Nasal cavity respiratory epithelium epithelial cell of viscerocranial mucosa (primary cell): Measurements from ENCODE around the gene KRTAP13-1. TPM values are rescaled to one million over a fixed set of nuclear protein-coding genes. Genes with fewer than 3 reads are reported as not detected.

Source experiments
- total RNA-seq: library from RNA; depleted of rRNA; stranded (reverse); fragments of >200 nt; gene quantifications from 2 replicates; pipeline ENCODE4 v1.2.3, GENCODE V29; 2014

Gene KRTAP13-1, protein sequence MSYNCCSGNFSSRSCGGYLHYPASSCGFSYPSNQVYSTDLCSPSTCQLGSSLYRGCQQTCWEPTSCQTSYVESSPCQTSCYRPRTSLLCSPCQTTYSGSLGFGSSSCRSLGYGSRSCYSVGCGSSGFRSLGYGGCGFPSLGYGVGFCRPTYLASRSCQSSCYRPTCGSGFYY
- total RNA-seq, result not detected in 2 replicates

DNA sequence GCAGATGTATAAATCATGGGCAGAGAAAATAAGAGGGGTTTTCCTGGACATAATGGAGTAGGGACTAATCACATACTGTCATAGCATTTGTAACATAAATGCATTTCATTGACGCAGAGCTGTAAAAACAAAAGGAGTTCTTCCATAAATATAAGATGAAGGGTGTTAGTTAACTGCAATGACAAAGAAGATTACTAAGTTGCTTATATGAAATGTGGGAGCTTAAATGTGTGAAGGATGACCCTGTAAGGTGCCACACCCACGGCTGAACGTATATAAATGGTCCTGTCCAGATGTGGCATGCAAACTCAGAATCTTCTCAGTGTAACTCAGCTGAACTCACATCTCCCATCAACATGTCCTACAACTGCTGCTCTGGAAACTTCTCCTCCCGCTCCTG is at the start of gene KRTAP13-1:
Gene KRTAP13-1 (plus strand): TSS at position 301 of the 400 bp plus-strand sequence. CDS start 56 bp downstream, at position 357.

DNA sequence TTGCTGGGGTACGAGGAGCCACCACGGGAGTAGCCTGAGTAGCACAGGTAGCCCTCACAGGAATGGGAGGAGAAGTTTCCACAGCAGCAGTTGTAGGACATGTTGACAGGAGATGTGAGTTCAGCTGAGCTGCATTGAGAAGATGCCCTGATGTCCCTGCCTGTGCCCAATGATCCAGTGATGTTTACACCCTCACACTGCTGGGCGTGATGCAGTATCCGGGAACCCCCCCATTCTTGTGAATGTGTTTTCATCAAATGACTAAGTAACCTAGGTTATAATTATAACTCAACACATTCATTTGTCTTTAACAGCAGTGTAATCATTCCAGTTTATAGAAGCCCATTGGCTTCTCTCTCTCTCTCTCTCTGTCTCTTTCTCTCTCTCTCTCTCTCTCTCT is 47.3 kb upstream of the KRTAP13-1 start, which contains the start of gene KRTAP23-1:
Gene KRTAP23-1 (minus strand): TSS at position 101 of the 400 bp plus-strand sequence. CDS start 0 bp downstream, at position 101.

DNA sequence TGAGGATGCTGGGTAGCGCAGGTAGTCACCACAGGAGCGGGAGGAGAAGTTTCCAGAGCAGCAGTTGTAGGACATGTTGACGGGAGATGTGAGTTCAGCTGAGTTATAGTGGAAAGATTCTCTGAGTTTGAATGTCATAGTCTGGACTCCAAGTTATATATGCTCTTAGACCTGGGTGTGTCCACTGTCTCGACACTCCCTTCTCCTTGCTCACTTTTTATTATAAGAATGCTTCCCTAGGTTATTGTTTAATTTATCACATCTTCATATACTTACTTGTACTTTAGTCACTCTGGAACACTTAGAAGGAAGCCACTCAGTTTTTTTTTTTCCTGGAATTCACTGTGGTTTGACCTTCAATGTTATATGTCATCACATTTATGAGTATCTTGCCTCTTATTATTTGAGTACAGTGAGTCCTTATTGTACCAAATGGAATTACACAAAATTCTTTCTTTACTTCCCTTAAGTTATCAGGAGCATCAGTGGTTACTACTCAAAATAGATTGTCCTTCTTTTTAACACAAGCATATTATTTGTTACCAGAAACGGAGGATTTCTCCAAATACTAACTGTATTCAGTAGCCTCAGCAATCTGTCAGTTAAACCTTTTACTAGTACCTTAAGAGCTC is 23.6 kb upstream of the KRTAP13-1 start, which contains the start of gene KRTAP13-2:
Gene KRTAP13-2 (minus strand): TSS at position 133 of the 632 bp plus-strand sequence. CDS start 58 bp downstream, at position 75.

DNA sequence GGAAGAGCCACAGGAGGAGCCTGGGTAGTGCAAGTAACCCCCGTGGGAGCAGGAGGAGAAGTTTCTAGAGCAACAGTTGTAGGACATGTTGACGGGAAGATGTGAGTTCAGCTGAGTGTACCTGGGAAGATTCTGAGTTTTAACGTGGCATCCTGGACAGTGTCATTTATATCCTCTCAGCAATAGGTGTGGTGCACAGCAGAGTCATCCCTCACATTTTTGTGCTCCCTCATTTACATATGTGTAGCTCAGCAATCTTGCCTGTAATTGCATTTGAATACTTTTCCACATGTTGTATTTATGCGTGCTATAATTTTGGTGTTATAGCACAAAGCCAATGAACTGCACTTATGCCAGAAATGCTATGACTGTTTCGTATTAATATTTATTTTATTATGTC is 30.0 kb downstream of the KRTAP13-1 start, which contains the start of gene KRTAP13-3:
Gene KRTAP13-3 (minus strand): TSS at position 101 of the 400 bp plus-strand sequence. CDS start 14 bp downstream, at position 87.

DNA sequence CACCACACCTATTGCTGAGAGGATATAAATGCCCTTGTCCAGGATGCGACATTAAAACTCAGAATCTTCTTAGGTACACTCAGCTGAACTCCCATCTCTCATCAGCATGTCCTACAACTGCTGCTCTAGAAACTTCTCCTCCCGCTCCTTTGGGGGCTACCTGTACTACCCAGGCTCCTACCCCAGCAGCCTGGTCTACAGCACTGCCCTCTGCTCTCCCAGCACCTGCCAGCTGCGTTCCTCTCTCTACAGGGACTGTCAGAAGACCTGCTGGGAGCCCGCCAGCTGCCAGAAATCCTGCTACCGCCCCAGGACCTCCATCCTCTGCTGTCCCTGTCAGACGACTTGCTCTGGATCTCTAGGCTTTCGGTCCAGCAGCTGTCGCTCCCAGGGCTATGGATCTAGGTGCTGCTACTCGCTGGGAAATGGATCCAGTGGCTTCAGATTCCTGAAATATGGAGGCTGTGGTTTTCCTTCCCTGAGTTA is 34.4 kb downstream of the KRTAP13-1 start, which contains the start of gene KRTAP13-4:
Gene KRTAP13-4 (plus strand): TSS at position 51 of the 486 bp plus-strand sequence. CDS start 56 bp downstream, at position 107.

DNA sequence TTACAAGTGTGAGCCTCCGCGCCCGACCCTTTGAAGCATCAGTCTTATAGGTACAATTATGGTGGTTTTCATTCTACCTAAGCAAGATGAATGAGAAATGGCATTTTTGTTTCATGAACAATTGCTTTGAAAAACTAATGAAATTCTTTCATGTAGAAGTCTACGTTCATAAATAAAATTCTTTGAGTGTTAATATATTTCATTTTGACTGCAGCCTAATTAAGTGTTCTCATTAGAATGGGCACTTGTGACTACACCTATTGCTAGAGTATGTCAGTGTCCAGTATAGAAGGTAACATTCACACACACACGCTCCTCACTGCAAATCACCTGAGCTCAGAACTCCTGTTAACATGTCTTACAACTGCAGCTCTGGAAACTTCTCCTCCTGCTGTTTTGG is 44.1 kb downstream of the KRTAP13-1 start, which contains the start of gene KRTAP15-1:
Gene KRTAP15-1 (plus strand): TSS at position 301 of the 400 bp plus-strand sequence. CDS start 53 bp downstream, at position 354.

Other genes starting within 250 kb of the KRTAP13-1 start
- 1.4 TPM in 1 of 2 replicates, not detected in the other for gene CLDN17, start 229.2 kb upstream of the KRTAP13-1 start, total RNA-seq
- gene CLDN8, start 179.9 kb upstream of the KRTAP13-1 start, total RNA-seq, result 0.14 TPM in 1 of 2 replicates, not detected in the other
- not detected in 2 replicates for gene KRTAP24-1, start 113.1 kb upstream of the KRTAP13-1 start, total RNA-seq
- not detected in 2 replicates for gene KRTAP25-1, start 106.5 kb upstream of the KRTAP13-1 start, total RNA-seq
- not detected in 2 replicates for gene KRTAP26-1, start 75.7 kb upstream of the KRTAP13-1 start, total RNA-seq
- not detected in 2 replicates for gene KRTAP27-1, start 58.3 kb upstream of the KRTAP13-1 start, total RNA-seq
- not detected in 2 replicates for gene KRTAP23-1, start 47.4 kb upstream of the KRTAP13-1 start, total RNA-seq
- gene KRTAP13-2, start 23.8 kb upstream of the KRTAP13-1 start, total RNA-seq, result not detected in 2 replicates
- not detected in 2 replicates for gene KRTAP13-3, start 29.9 kb downstream of the KRTAP13-1 start, total RNA-seq
- not detected in 2 replicates for gene KRTAP13-4, start 34.2 kb downstream of the KRTAP13-1 start, total RNA-seq
- not detected in 2 replicates for gene KRTAP15-1, start 44.2 kb downstream of the KRTAP13-1 start, total RNA-seq
- gene KRTAP19-1, start 84.3 kb downstream of the KRTAP13-1 start, total RNA-seq, result not detected in 2 replicates
- gene KRTAP19-2, start 91.4 kb downstream of the KRTAP13-1 start, total RNA-seq, result not detected in 2 replicates
- gene KRTAP19-3, start 96.0 kb downstream of the KRTAP13-1 start, total RNA-seq, result not detected in 2 replicates
- gene KRTAP19-4, start 101.1 kb downstream of the KRTAP13-1 start, total RNA-seq, result not detected in 2 replicates
- not detected in 2 replicates for gene KRTAP19-5, start 106.1 kb downstream of the KRTAP13-1 start, total RNA-seq
- not detected in 2 replicates for gene KRTAP19-6, start 145.8 kb downstream of the KRTAP13-1 start, total RNA-seq
- gene KRTAP19-7, start 165.3 kb downstream of the KRTAP13-1 start, total RNA-seq, result not detected in 2 replicates
- not detected in 2 replicates for gene KRTAP22-2, start 194.4 kb downstream of the KRTAP13-1 start, total RNA-seq
- not detected in 2 replicates for gene KRTAP6-3, start 196.4 kb downstream of the KRTAP13-1 start, total RNA-seq
- not detected in 2 replicates for gene KRTAP6-2, start 202.9 kb downstream of the KRTAP13-1 start, total RNA-seq
- gene KRTAP22-1, start 205.1 kb downstream of the KRTAP13-1 start, total RNA-seq, result not detected in 2 replicates
- not detected in 2 replicates for gene KRTAP6-1, start 217.9 kb downstream of the KRTAP13-1 start, total RNA-seq
- gene KRTAP20-1, start 220.4 kb downstream of the KRTAP13-1 start, total RNA-seq, result not detected in 2 replicates
- not detected in 2 replicates for gene KRTAP20-4, start 224.6 kb downstream of the KRTAP13-1 start, total RNA-seq
- not detected in 2 replicates for gene KRTAP20-2, start 239.2 kb downstream of the KRTAP13-1 start, total RNA-seq
- gene KRTAP20-3, start 246.8 kb downstream of the KRTAP13-1 start, total RNA-seq, result not detected in 2 replicates